ENCODE data around the gene MMP8. TPM values are rescaled to one million over a fixed set of nuclear protein-coding genes. Genes with fewer than 3 reads are reported as not detected.

Gene MMP8
- total RNA-seq, 3 donors from 2014 or later (not counting 1 experiment from before 2014, with no cell fraction given), result 0.16 TPM; not detected in 2

- no peak overlapping the region for H3K4me3 ChIP-seq (ENCODE audit: low read length)
Observed at GRCh38 chr11:102678022-102678421, 46.7 kb downstream of the MMP8 start.

GRCh38 chr11:102676084-102676483 lies 48.7 kb downstream of the MMP8 start:
- no peak for ATAC-seq
- Histone ChIP-seq H3K9me3 (ENCODE audit: control insufficient read depth, insufficient read depth, low read length) (no peaks in the 10 kb centered on the region), H3K27me3 (ENCODE audit: control insufficient read depth, insufficient read depth, low read length) (no peaks in the 10 kb centered on the region), H3K36me3 (ENCODE audit: control insufficient read depth, insufficient read depth, low read length) (no peaks in the 10 kb centered on the region), H3K4me3 (ENCODE audit: low read length) (no peak overlapping the region), H3K27ac (ENCODE audit: low read length) (no peak overlapping the region), H3K4me1 (ENCODE audit: control insufficient read depth, insufficient read depth, low read length) (no peaks in the 10 kb centered on the region)
- no peaks in the 10 kb centered on the region for H3K4me1 Mint-ChIP-seq
- H3K27me3 Mint-ChIP-seq (ENCODE audit: low read depth in 2 of 2), result peaks cover 17 to 29% of the 10 kb centered on the region in 2 donors
- H3K4me3 Mint-ChIP-seq, result no peak overlapping the region
- no peak for TF ChIP-seq CTCF (IDR thresholded peaks at IDR 0.05)
- H3K36me3 Mint-ChIP-seq, result no peaks in the 10 kb centered on the region
- intact Hi-C loops (cut with micrococcal nuclease), result no loop called here
- no peaks in the 10 kb centered on the region for H3K9me3 Mint-ChIP-seq
- DNase-seq, result no peak
- H3K27ac Mint-ChIP-seq, result no peak overlapping the region
- WGBS (ENCODE audit: insufficient coverage), result 82% methylated on average over 2 of the region's 2 CpGs

More at GRCh38 chr11:102678022-102678421, 46.7 kb downstream of the MMP8 start:
- H3K4me1 ChIP-seq (ENCODE audit: control insufficient read depth, insufficient read depth, low read length), result no peaks in the 10 kb centered on the region
- no peak overlapping the region for H3K4me3 Mint-ChIP-seq
- H3K27ac ChIP-seq (ENCODE audit: low read length), result no peak overlapping the region
- no peaks in the 10 kb centered on the region for H3K4me1 Mint-ChIP-seq
- TF ChIP-seq CTCF (IDR thresholded peaks at IDR 0.05), result no peak
- H3K27me3 Mint-ChIP-seq (ENCODE audit: low read depth in 2 of 2), result peaks cover 17 to 35% of the 10 kb centered on the region in 2 donors
- H3K9me3 Mint-ChIP-seq, result no peaks in the 10 kb centered on the region
- H3K36me3 Mint-ChIP-seq, result no peaks in the 10 kb centered on the region
- DNase-seq, result no peak
- no peaks in the 10 kb centered on the region for H3K9me3 ChIP-seq (ENCODE audit: control insufficient read depth, insufficient read depth, low read length)
- no peaks in the 10 kb centered on the region for H3K27me3 ChIP-seq (ENCODE audit: control insufficient read depth, insufficient read depth, low read length)
- intact Hi-C loops (cut with micrococcal nuclease), result no loop called here
- no peaks in the 10 kb centered on the region for H3K36me3 ChIP-seq (ENCODE audit: control insufficient read depth, insufficient read depth, low read length)
- 88% methylated on average over 2 of the region's 2 CpGs for WGBS (ENCODE audit: insufficient coverage)
- ATAC-seq, result no peak
- no peak overlapping the region for H3K27ac Mint-ChIP-seq

GRCh38 chr11:102669664-102670063 lies 55.1 kb downstream of the MMP8 start:
- ATAC-seq, result no peak
- H3K27me3 Mint-ChIP-seq (ENCODE audit: low read depth in 2 of 2), result peaks cover 10% of the 10 kb centered on the region in 2 donors
- no peaks in the 10 kb centered on the region for H3K4me1 ChIP-seq (ENCODE audit: control insufficient read depth, insufficient read depth, low read length)

More at GRCh38 chr11:102669664-102670063, 55.1 kb downstream of the MMP8 start:
- Histone ChIP-seq H3K9me3 (ENCODE audit: control insufficient read depth, insufficient read depth, low read length) (no peaks in the 10 kb centered on the region), H3K27me3 (ENCODE audit: control insufficient read depth, insufficient read depth, low read length) (no peaks in the 10 kb centered on the region), H3K36me3 (ENCODE audit: control insufficient read depth, insufficient read depth, low read length) (no peaks in the 10 kb centered on the region), H3K27ac (ENCODE audit: low read length) (no peak overlapping the region), H3K4me3 (ENCODE audit: low read length) (no peak overlapping the region)
- no peak for DNase-seq
- WGBS (ENCODE audit: insufficient coverage), result 75% methylated on average over 2 of the region's 3 CpGs
- no peaks in the 10 kb centered on the region for H3K36me3 Mint-ChIP-seq
- no peaks in the 10 kb centered on the region for H3K4me1 Mint-ChIP-seq
- no peak overlapping the region for H3K4me3 Mint-ChIP-seq
- intact Hi-C loops (cut with micrococcal nuclease), result no loop called here
- H3K9me3 Mint-ChIP-seq, result no peaks in the 10 kb centered on the region
- no peak for TF ChIP-seq CTCF (IDR thresholded peaks at IDR 0.05)
- H3K27ac Mint-ChIP-seq, result no peak overlapping the region
